Spinal cord (tissue), 10 donors: ENCODE measurements around the gene PLAAT5. TPM values are rescaled to one million over a fixed set of nuclear protein-coding genes. Genes with fewer than 3 reads are reported as not detected.

Experiments
- DNase-seq, 6 donors: peaks; one replicate each; pipeline versions ENCODE4 v3.0.0 to v3.0.0-alpha.2; 2013 to 2015; ENCODE audit warnings: low spot score in 6 of 6, low read depth in 4 of 6
- H3K27ac ChIP-seq: one replicate; pipeline ENCODE4 v1.5.1; 2013; ENCODE audit warnings: low read depth, low read length, control low read depth
- H3K27me3 ChIP-seq: one replicate; pipeline ENCODE4 v1.6.1; 2013; ENCODE audit warnings: low read length; ENCODE audit not compliant: control insufficient read depth, insufficient read depth
- H3K36me3 ChIP-seq: one replicate; pipeline ENCODE4 v1.6.1; 2013; ENCODE audit warnings: low read length; ENCODE audit not compliant: control insufficient read depth, insufficient read depth
- H3K4me1 ChIP-seq: one replicate; pipeline ENCODE4 v1.6.1; 2013; ENCODE audit warnings: low read length; ENCODE audit not compliant: control insufficient read depth, insufficient read depth
- H3K4me3 ChIP-seq: one replicate; pipeline ENCODE4 v1.5.1; 2013; ENCODE audit warnings: low read depth, low read length, control low read depth
- H3K9me3 ChIP-seq: one replicate; pipeline ENCODE4 v1.6.1; 2013; ENCODE audit warnings: low read length; ENCODE audit not compliant: control insufficient read depth, insufficient read depth
- WGBS: methylation state at CpG from one replicate; pipeline ENCODE4 v1.1.5; 2013; ENCODE audit warnings: missing lambda C conversion rate; ENCODE audit not compliant: insufficient coverage; 5-methylcytosine and 5-hydroxymethylcytosine counted together
- polyA plus RNA-seq, 2 donors: library from polyadenylated mRNA; unstranded; fragments of 120-200 nt; gene quantifications; one replicate each; pipeline ENCODE4 v1.2.1, GENCODE V29; 2013; ENCODE audit not compliant: insufficient read length in 2 of 2
- total RNA-seq, 2 donors: library from RNA; depleted of rRNA in 1 of 2; stranded (reverse); fragments of 120-200 nt in 1 of 2; fragments of >200 nt in 1 of 2; gene quantifications; one replicate each; pipeline versions ENCODE4 v1.2.3 to v1.2.4, GENCODE V29; 2013 to 2014
- donor health status: healthy.

Gene PLAAT5
- total and polyA plus RNA-seq, 4 donors: 4.4 to 7.0 (median 5.0) TPM

- Histone ChIP-seq H3K36me3 (no peaks in the 10 kb centered on the region), H3K4me3 (no peak overlapping the region), H3K4me1 (peaks cover 14% of the 10 kb centered on the region), H3K9me3 (no peaks in the 10 kb centered on the region), H3K27ac (no peak overlapping the region), H3K27me3 (peaks cover 7% of the 10 kb centered on the region)
- DNase-seq: no peak
- no CpG with 5 or more reads among the region's 1 CpG for WGBS
These were observed 1.5 kb upstream of the PLAAT5 start for GRCh38 chr11:63492441-63492840.

GRCh38 chr11:63491636-63492372, 837 bp upstream of the PLAAT5 start:
- no peaks in the 10 kb centered on the region for H3K36me3 ChIP-seq
- H3K9me3 ChIP-seq: no peaks in the 10 kb centered on the region
- H3K27ac ChIP-seq: no peak overlapping the region
- H3K4me1 ChIP-seq: peaks cover 14% of the 10 kb centered on the region
- H3K27me3 ChIP-seq: peaks cover 7% of the 10 kb centered on the region
- 97% methylated on average over 3 of the region's 11 CpGs for WGBS
- H3K4me3 ChIP-seq: peak overlapping the region; percentile 58
- no peak for DNase-seq

GRCh38 chr11:63491240-63491587, 247 bp upstream of the PLAAT5 start:
- peak overlapping the region; percentile 58 for H3K4me3 ChIP-seq
- DNase-seq: no peak
- H3K27me3 ChIP-seq: peaks cover 7% of the 10 kb centered on the region
- no peaks in the 10 kb centered on the region for H3K36me3 ChIP-seq
- WGBS: 1% methylated on average over 12 of the region's 13 CpGs
- peak overlapping the region; percentile 85 for H3K27ac ChIP-seq
- H3K4me1 ChIP-seq: peaks cover 14% of the 10 kb centered on the region
- no peaks in the 10 kb centered on the region for H3K9me3 ChIP-seq

- Histone ChIP-seq H3K4me1 (peaks cover 14% of the 10 kb centered on the region), H3K27ac (peak overlapping the region; percentile 85), H3K4me3 (no peak overlapping the region), H3K9me3 (no peaks in the 10 kb centered on the region), H3K27me3 (peaks cover 7% of the 10 kb centered on the region), H3K36me3 (no peaks in the 10 kb centered on the region)
- 34% methylated on average over 2 of the region's 3 CpGs for WGBS
- DNase-seq: peak in 2 of 6 donors; percentile 33 to 35
These were observed 1.1 kb downstream of the PLAAT5 start for GRCh38 chr11:63489879-63490278.

- peaks cover 14% of the 10 kb centered on the region for H3K4me1 ChIP-seq
- no peak for DNase-seq
- H3K27ac ChIP-seq: no peak overlapping the region
- H3K27me3 ChIP-seq: peaks cover 7% of the 10 kb centered on the region
- WGBS: no CpG with 5 or more reads among the region's 1 CpG
- H3K9me3 ChIP-seq: peaks cover 3% of the 10 kb centered on the region
- H3K36me3 ChIP-seq: no peaks in the 10 kb centered on the region
- no peak overlapping the region for H3K4me3 ChIP-seq
These were observed 2.2 kb downstream of the PLAAT5 start for GRCh38 chr11:63488789-63489188.

- WGBS: no CpG with 5 or more reads among the region's 3 CpGs
- Histone ChIP-seq H3K9me3 (peaks cover 7% of the 10 kb centered on the region), H3K36me3 (no peaks in the 10 kb centered on the region), H3K4me1 (peaks cover 10% of the 10 kb centered on the region), H3K27ac (no peak overlapping the region), H3K4me3 (no peak overlapping the region), H3K27me3 (peaks cover 3% of the 10 kb centered on the region)
- no peak for DNase-seq
These were observed 5.2 kb downstream of the PLAAT5 start for GRCh38 chr11:63485777-63486176.

GRCh38 chr11:63480039-63480438, 10.9 kb downstream of the PLAAT5 start:
- WGBS: 85% methylated on average over 6 of the region's 6 CpGs

GRCh38 chr11:63478896-63479295, 12.1 kb downstream of the PLAAT5 start:
- no peaks in the 10 kb centered on the region for H3K36me3 ChIP-seq
- H3K9me3 ChIP-seq: peaks cover 4% of the 10 kb centered on the region
- DNase-seq: peak in 5 of 6 donors; percentile 33 to 92 (median 66)
- 0% methylated on average over 2 of the region's 5 CpGs for WGBS
- H3K27me3 ChIP-seq: no peaks in the 10 kb centered on the region
- H3K4me3 ChIP-seq: no peak overlapping the region
- H3K27ac ChIP-seq: no peak overlapping the region
- H3K4me1 ChIP-seq: no peaks in the 10 kb centered on the region

More at GRCh38 chr11:63480039-63480438, 10.9 kb downstream of the PLAAT5 start:
- H3K4me3 ChIP-seq: no peak overlapping the region
- H3K9me3 ChIP-seq: peaks cover 7% of the 10 kb centered on the region
- H3K27ac ChIP-seq: no peak overlapping the region
- no peaks in the 10 kb centered on the region for H3K27me3 ChIP-seq
- no peak for DNase-seq
- no peaks in the 10 kb centered on the region for H3K4me1 ChIP-seq
- no peaks in the 10 kb centered on the region for H3K36me3 ChIP-seq

GRCh38 chr11:63476618-63477017, 14.3 kb downstream of the PLAAT5 start:
- no peak for DNase-seq
- no peak overlapping the region for H3K27ac ChIP-seq
- no peaks in the 10 kb centered on the region for H3K27me3 ChIP-seq
- H3K4me3 ChIP-seq: no peak overlapping the region
- no peaks in the 10 kb centered on the region for H3K9me3 ChIP-seq
- H3K36me3 ChIP-seq: no peaks in the 10 kb centered on the region
- no peaks in the 10 kb centered on the region for H3K4me1 ChIP-seq

GRCh38 chr11:63472372-63472771, 18.6 kb downstream of the PLAAT5 start:
- no CpG with 5 or more reads among the region's 3 CpGs for WGBS
- no peaks in the 10 kb centered on the region for H3K4me1 ChIP-seq
- no peak overlapping the region for H3K27ac ChIP-seq
- H3K4me3 ChIP-seq: no peak overlapping the region
- no peaks in the 10 kb centered on the region for H3K9me3 ChIP-seq
- DNase-seq: no peak
- no peaks in the 10 kb centered on the region for H3K27me3 ChIP-seq
- no peaks in the 10 kb centered on the region for H3K36me3 ChIP-seq
